Measurements from ENCODE around the gene ISLR.

The ISLR gene

GRCh38 chr15:74170875-74171578, 2.5 kb upstream of the ISLR start:
- in situ Hi-C loops (cut with MboI; ENCODE audit: low sequenced_read_pairs) = no loop called here

GRCh38 chr15:74171965-74172541, 1.5 kb upstream of the ISLR start:
- in situ Hi-C loops (cut with MboI; ENCODE audit: low sequenced_read_pairs) = no loop called here

GRCh38 chr15:74172701-74173379, 670 bp upstream of the ISLR start:
- in situ Hi-C loops (cut with MboI; ENCODE audit: low sequenced_read_pairs) = no loop called here

- in situ Hi-C loops (cut with MboI; ENCODE audit: low sequenced_read_pairs) = no loop called here
Measured at GRCh38 chr15:74174219-74174957, 878 bp downstream of the ISLR start.

GRCh38 chr15:74174958-74175253, 1.4 kb downstream of the ISLR start:
- in situ Hi-C loops (cut with MboI; ENCODE audit: low sequenced_read_pairs) = no loop called here

- in situ Hi-C loops (cut with MboI; ENCODE audit: low sequenced_read_pairs) = no loop called here
Measured at GRCh38 chr15:74175271-74176191, 2.0 kb downstream of the ISLR start.

- in situ Hi-C loops (cut with MboI; ENCODE audit: low sequenced_read_pairs) = no loop called here
Measured at GRCh38 chr15:74176262-74177214, 3.0 kb downstream of the ISLR start.

- in situ Hi-C loops (cut with MboI; ENCODE audit: low sequenced_read_pairs) = no loop called here
Measured at GRCh38 chr15:74178326-74179100, 5.0 kb downstream of the ISLR start.

GRCh38 chr15:74179101-74179841, 5.8 kb downstream of the ISLR start:
- in situ Hi-C loops (cut with MboI; ENCODE audit: low sequenced_read_pairs) = no loop called here

- in situ Hi-C loops (cut with MboI; ENCODE audit: low sequenced_read_pairs) = no loop called here
Measured at GRCh38 chr15:74179983-74180880, 6.7 kb downstream of the ISLR start.

- in situ Hi-C loops (cut with MboI; ENCODE audit: low sequenced_read_pairs) = no loop called here
Measured at GRCh38 chr15:74180881-74181602, 7.5 kb downstream of the ISLR start.

GRCh38 chr15:74182131-74182530, 8.6 kb downstream of the ISLR start:
- in situ Hi-C loops (cut with MboI; ENCODE audit: low sequenced_read_pairs) = no loop called here

- in situ Hi-C loops (cut with MboI; ENCODE audit: low sequenced_read_pairs) = no loop called here
Measured at GRCh38 chr15:74184582-74185091, 11.1 kb downstream of the ISLR start.

- in situ Hi-C loops (cut with MboI; ENCODE audit: low sequenced_read_pairs) = no loop called here
Measured at GRCh38 chr15:74185710-74186348, 12.3 kb downstream of the ISLR start.

GRCh38 chr15:74188216-74188615, 14.7 kb downstream of the ISLR start:
- in situ Hi-C loops (cut with MboI; ENCODE audit: low sequenced_read_pairs) = no loop called here

GRCh38 chr15:74191798-74192197, 18.3 kb downstream of the ISLR start:
- in situ Hi-C loops (cut with MboI; ENCODE audit: low sequenced_read_pairs) = no loop called here

Data from HL-60/S4 treated with phorbol 12-myristate 13-acetate at 8.2 ng/mL for 4 days and 3 days (cell line).